GM23338 (cell line): ENCODE data around the gene PWWP3B.

Experiments used
- ETS1 ChIP-seq: IDR thresholded peaks from 2 replicates; pipeline ENCODE4 v1.6.1; 2016; ENCODE audit warnings: antibody characterized with exemption
- EZH2 ChIP-seq: fragments of 200-600 bp; sonication (generic); IDR thresholded peaks from one replicate; pipeline ENCODE4 v1.8.0; 2017; ENCODE audit warnings: antibody characterized with exemption, mild to moderate bottlenecking, low read depth; ENCODE audit not compliant: unreplicated experiment

GRCh38 chrX:106203315-106203714, 35.2 kb downstream of the PWWP3B start:
- no peak for TF ChIP-seq ETS1
- no peak for TF ChIP-seq EZH2
